DND-41 (cell line): ENCODE data around the gene GRIP2.

Experiments used
- ATAC-seq: fragments of 200-7000 bp; cut with Tn5 transposase; 3 replicates; pipeline ENCODE4 v1.9.1; 2021; ENCODE audit warnings: low read depth; ENCODE audit not compliant: insufficient read depth
- DNase-seq: peaks from one replicate; pipeline ENCODE4 v3.0.0-alpha.2; 2020
- H2AFZ ChIP-seq: 2 replicates; pipeline ENCODE4 v1.6.0; 2012; ENCODE audit warnings: low read depth, low read length
- H3K27ac ChIP-seq: 2 replicates; pipeline ENCODE4 v1.5.1; 2012; ENCODE audit warnings: low read length, inconsistent platforms
- H3K27me3 ChIP-seq: fragments of 200-600 bp; sonication (generic); 2 replicates; pipeline ENCODE4 v1.6.0; 2012; ENCODE audit warnings: low read length, mild to moderate bottlenecking, inconsistent platforms; ENCODE audit not compliant: insufficient read depth, poor library complexity
- H3K36me3 ChIP-seq: 2 replicates; pipeline ENCODE4 v1.5.1; 2012; ENCODE audit warnings: low read length, inconsistent platforms; ENCODE audit not compliant: insufficient read depth
- H3K4me1 ChIP-seq: 2 replicates; pipeline ENCODE4 v1.5.1; 2012; ENCODE audit warnings: mild to moderate bottlenecking, low read length; ENCODE audit not compliant: insufficient read depth
- H3K4me2 ChIP-seq: 2 replicates; pipeline ENCODE4 v1.6.0; 2012; ENCODE audit warnings: mild to moderate bottlenecking, moderate library complexity, low read length, inconsistent platforms; ENCODE audit not compliant: insufficient read depth
- H3K4me3 ChIP-seq, 2 experiments: fragments of 200-600 bp in 1 of 2; shearing (Covaris generic) in 1 of 2; 2 replicates each; pipeline ENCODE4 v1.5.1; 2012 to 2016; ENCODE audit warnings: inconsistent platforms in 2 of 2, low read length in 2 of 2, mild to moderate bottlenecking in 2 of 2, low read depth in 1 of 2, moderate library complexity in 1 of 2
- H3K79me2 ChIP-seq: 2 replicates; pipeline ENCODE4 v1.6.0; 2012; ENCODE audit warnings: low read length, inconsistent platforms; ENCODE audit not compliant: insufficient read depth
- H3K9ac ChIP-seq: 2 replicates; pipeline ENCODE4 v1.6.0; 2012; ENCODE audit warnings: low read depth, mild to moderate bottlenecking, inconsistent platforms, low read length, moderate library complexity
- H3K9me3 ChIP-seq: 2 replicates; pipeline ENCODE4 v1.5.1; 2012; ENCODE audit warnings: low read length, moderate library complexity, mild to moderate bottlenecking, inconsistent platforms; ENCODE audit not compliant: insufficient read depth, severe bottlenecking
- H4K20me1 ChIP-seq: 2 replicates; pipeline ENCODE4 v1.6.0; 2012; ENCODE audit warnings: low read length; ENCODE audit not compliant: insufficient read depth
- EZH2 ChIP-seq: IDR thresholded peaks from 3 replicates; pipeline ENCODE4 v1.6.1; 2012; ENCODE audit warnings: borderline replicate concordance, low read depth, mild to moderate bottlenecking, moderate library complexity, low read length, inconsistent platforms; ENCODE audit not compliant: severe bottlenecking
- TF ChIP-seq, protein P1 (sequence below): IDR thresholded peaks from 2 replicates; pipeline ENCODE4 v1.5.1; 2012; ENCODE audit warnings: borderline replicate concordance, low read length, moderate library complexity, mild to moderate bottlenecking; ENCODE audit not compliant: poor library complexity, severe bottlenecking; ENCODE audit errors: extremely low read depth

The GRIP2 gene

GRCh38 chr3:14457481-14457880 is 82.7 kb downstream of the GRIP2 start:
- Histone ChIP-seq H3K36me3 (peaks cover 41% of the 10 kb centered on the region), H4K20me1 (peaks cover 12% of the 10 kb centered on the region; the same call in 1 of the 2 replicates)
- ATAC-seq = no peak

GRCh38 chr3:14456794-14457193 is 83.3 kb downstream of the GRIP2 start:
- Histone ChIP-seq H3K9me3 (no peaks in the 10 kb centered on the region), H3K4me2 (no peak overlapping the region), H3K9ac (no peak overlapping the region), H3K27ac (no peak overlapping the region), H3K27me3 (no peaks in the 10 kb centered on the region), H3K36me3 (peaks cover 48% of the 10 kb centered on the region), H4K20me1 (peaks cover 12% of the 10 kb centered on the region; the same call in 1 of the 2 replicates), H3K79me2 (no peaks in the 10 kb centered on the region), H3K4me1 (no peaks in the 10 kb centered on the region), H2AFZ (no peak overlapping the region), H3K4me3 (no peak overlapping the region)
- TF ChIP-seq EZH2 = no peak
- DNase-seq (no peak), ATAC-seq (no peak)

More at GRCh38 chr3:14457481-14457880, 82.7 kb downstream of the GRIP2 start:
- Histone ChIP-seq H3K27ac (no peak overlapping the region), H3K79me2 (no peaks in the 10 kb centered on the region), H3K27me3 (no peaks in the 10 kb centered on the region), H2AFZ (no peak overlapping the region), H3K4me1 (no peaks in the 10 kb centered on the region), H3K9ac (no peak overlapping the region), H3K4me2 (no peak overlapping the region), H3K9me3 (no peaks in the 10 kb centered on the region), H3K4me3 (no peak overlapping the region)
- DNase-seq = no peak
- TF ChIP-seq, protein P1, sequence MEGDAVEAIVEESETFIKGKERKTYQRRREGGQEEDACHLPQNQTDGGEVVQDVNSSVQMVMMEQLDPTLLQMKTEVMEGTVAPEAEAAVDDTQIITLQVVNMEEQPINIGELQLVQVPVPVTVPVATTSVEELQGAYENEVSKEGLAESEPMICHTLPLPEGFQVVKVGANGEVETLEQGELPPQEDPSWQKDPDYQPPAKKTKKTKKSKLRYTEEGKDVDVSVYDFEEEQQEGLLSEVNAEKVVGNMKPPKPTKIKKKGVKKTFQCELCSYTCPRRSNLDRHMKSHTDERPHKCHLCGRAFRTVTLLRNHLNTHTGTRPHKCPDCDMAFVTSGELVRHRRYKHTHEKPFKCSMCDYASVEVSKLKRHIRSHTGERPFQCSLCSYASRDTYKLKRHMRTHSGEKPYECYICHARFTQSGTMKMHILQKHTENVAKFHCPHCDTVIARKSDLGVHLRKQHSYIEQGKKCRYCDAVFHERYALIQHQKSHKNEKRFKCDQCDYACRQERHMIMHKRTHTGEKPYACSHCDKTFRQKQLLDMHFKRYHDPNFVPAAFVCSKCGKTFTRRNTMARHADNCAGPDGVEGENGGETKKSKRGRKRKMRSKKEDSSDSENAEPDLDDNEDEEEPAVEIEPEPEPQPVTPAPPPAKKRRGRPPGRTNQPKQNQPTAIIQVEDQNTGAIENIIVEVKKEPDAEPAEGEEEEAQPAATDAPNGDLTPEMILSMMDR = no peak
- TF ChIP-seq EZH2 = no peak

GRCh38 chr3:14455571-14456317 is 84.4 kb downstream of the GRIP2 start:
- H3K9ac ChIP-seq = no peak overlapping the region
- TF ChIP-seq, protein P1 = no peak
- TF ChIP-seq EZH2 = no peak
- ATAC-seq (no peak), DNase-seq (no peak)
- H3K4me3 ChIP-seq = no peak overlapping the region
- no peaks in the 10 kb centered on the region for H3K4me1 ChIP-seq
- H3K79me2 ChIP-seq = no peaks in the 10 kb centered on the region
- H4K20me1 ChIP-seq = peaks cover 12% of the 10 kb centered on the region; the same call in 1 of the 2 replicates
- H2AFZ ChIP-seq = no peak overlapping the region
- H3K27me3 ChIP-seq = no peaks in the 10 kb centered on the region
- H3K4me2 ChIP-seq = no peak overlapping the region
- H3K36me3 ChIP-seq = peaks cover 46% of the 10 kb centered on the region
- no peak overlapping the region for H3K27ac ChIP-seq
- no peaks in the 10 kb centered on the region for H3K9me3 ChIP-seq

- Histone ChIP-seq H2AFZ (no peak overlapping the region), H3K27me3 (no peaks in the 10 kb centered on the region), H3K4me1 (no peaks in the 10 kb centered on the region), H3K36me3 (peaks cover 50% of the 10 kb centered on the region), H3K9me3 (no peaks in the 10 kb centered on the region), H4K20me1 (peaks cover 7% of the 10 kb centered on the region; the same call in 1 of the 2 replicates), H3K79me2 (no peaks in the 10 kb centered on the region), H3K4me2 (no peak overlapping the region), H3K27ac (no peak overlapping the region), H3K4me3 (no peak overlapping the region), H3K9ac (no peak overlapping the region)
- no peak for ATAC-seq
- DNase-seq = no peak
- no peak for TF ChIP-seq EZH2
Observed at GRCh38 chr3:14454639-14455310, 85.4 kb downstream of the GRIP2 start.
